Heart left ventricle (tissue), 13 donors: ENCODE results near the gene ARPC1B.

ENCODE experiments used
- CTCF ChIP-seq, 12 donors: fragments of 200-600 bp; sonication (generic) in 4 of 12; IDR thresholded peaks; one replicate each; pipeline versions ENCODE4 v1.5.0 to v1.8.0; 2018 to 2022; ENCODE audit warnings: antibody characterized with exemption in 12 of 12, mild to moderate bottlenecking in 5 of 12
- POLR2A ChIP-seq, 2 donors: fragments of 450-650 bp; IDR thresholded peaks; one replicate each; pipeline ENCODE4 v1.6.1; 2017; ENCODE audit warnings: antibody characterized with exemption in 2 of 2, mild to moderate bottlenecking in 2 of 2, moderate library complexity in 2 of 2
- donor health status: ischemic (EF 13 %, LVEDD 7.1; RV severe dilation, severe dysfunction).
- donor health status: DM: no; HTN: yes; CAD: no.
- donor health status: DM: no; HTN: no; CAD: no.
- donor health status: ischemic (EF 25% LVEDD 6.9; RV normal size, moderate dysfunction).
- donor health status: ischemic (EF 25% LVEDD 5.7; RV mildly dilated, moderate dysfunction).
- donor health status: ischemic (EF 35%, LVEDD 5.7; RV mildly dilated, moderate dysfunction).
- donor health status: nonischemic (EF 11% LVEDD 7.7; RV severe dilation, severe dysfunction).
- donor health status: DM: yes; HTN: yes; CAD: no.
- donor health status: PGD.
- donor health status: ischemic (EF 29% LVEDD 5.4; RV normal size, mild dysfunction).
- donor health status: nonischemic (EF 23%, LVEDD 6.1; RV moderate dilation, normal function).

- TF ChIP-seq CTCF (IDR thresholded peaks at IDR 0.05), result no peak
- peak in 1 of 2 donors; percentile 48 for TF ChIP-seq POLR2A (IDR thresholded peaks at IDR 0.05)
Observed at GRCh38 chr7:99375070-99375807, 709 bp downstream of the ARPC1B start.
